NT2/D1 (cell line): ENCODE data around the gene MORN4.

ENCODE experiments used
- SUZ12 ChIP-seq: IDR thresholded peaks from 2 replicates; pipeline ENCODE4 v1.6.1; 2011; ENCODE audit not compliant: insufficient read length, insufficient read depth; ENCODE audit errors: extremely low read depth
- YY1 ChIP-seq: IDR thresholded peaks from 2 replicates; pipeline ENCODE4 v1.6.1; 2011; ENCODE audit not compliant: insufficient read length, insufficient read depth

DNA sequence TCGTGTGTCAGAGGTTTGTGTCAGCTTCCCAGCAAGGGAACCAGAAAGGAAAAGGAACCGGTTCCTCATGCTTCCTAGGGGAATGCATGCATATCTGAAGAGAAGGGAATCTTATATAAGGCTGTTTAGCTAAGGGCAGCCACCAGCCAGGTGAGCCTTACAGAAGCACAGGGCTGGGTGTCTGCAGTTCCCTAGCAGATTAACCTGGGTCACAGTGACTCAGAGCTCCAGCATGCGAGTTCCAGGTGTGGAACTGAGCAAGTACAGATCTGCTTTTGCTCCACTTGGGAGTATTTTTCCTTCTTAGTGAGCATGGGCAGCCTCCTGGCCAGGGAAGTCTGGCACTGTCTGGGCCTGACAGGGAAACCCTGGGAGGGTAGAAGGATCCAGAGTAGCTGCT is 61.7 kb downstream of the MORN4 start:
- TF ChIP-seq YY1, result no peak
- TF ChIP-seq SUZ12, result no peak
